ENCODE measurements around the gene FCHO1.

The FCHO1 gene, protein sequence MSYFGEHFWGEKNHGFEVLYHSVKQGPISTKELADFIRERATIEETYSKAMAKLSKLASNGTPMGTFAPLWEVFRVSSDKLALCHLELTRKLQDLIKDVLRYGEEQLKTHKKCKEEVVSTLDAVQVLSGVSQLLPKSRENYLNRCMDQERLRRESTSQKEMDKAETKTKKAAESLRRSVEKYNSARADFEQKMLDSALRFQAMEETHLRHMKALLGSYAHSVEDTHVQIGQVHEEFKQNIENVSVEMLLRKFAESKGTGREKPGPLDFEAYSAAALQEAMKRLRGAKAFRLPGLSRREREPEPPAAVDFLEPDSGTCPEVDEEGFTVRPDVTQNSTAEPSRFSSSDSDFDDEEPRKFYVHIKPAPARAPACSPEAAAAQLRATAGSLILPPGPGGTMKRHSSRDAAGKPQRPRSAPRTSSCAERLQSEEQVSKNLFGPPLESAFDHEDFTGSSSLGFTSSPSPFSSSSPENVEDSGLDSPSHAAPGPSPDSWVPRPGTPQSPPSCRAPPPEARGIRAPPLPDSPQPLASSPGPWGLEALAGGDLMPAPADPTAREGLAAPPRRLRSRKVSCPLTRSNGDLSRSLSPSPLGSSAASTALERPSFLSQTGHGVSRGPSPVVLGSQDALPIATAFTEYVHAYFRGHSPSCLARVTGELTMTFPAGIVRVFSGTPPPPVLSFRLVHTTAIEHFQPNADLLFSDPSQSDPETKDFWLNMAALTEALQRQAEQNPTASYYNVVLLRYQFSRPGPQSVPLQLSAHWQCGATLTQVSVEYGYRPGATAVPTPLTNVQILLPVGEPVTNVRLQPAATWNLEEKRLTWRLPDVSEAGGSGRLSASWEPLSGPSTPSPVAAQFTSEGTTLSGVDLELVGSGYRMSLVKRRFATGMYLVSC

DNA sequence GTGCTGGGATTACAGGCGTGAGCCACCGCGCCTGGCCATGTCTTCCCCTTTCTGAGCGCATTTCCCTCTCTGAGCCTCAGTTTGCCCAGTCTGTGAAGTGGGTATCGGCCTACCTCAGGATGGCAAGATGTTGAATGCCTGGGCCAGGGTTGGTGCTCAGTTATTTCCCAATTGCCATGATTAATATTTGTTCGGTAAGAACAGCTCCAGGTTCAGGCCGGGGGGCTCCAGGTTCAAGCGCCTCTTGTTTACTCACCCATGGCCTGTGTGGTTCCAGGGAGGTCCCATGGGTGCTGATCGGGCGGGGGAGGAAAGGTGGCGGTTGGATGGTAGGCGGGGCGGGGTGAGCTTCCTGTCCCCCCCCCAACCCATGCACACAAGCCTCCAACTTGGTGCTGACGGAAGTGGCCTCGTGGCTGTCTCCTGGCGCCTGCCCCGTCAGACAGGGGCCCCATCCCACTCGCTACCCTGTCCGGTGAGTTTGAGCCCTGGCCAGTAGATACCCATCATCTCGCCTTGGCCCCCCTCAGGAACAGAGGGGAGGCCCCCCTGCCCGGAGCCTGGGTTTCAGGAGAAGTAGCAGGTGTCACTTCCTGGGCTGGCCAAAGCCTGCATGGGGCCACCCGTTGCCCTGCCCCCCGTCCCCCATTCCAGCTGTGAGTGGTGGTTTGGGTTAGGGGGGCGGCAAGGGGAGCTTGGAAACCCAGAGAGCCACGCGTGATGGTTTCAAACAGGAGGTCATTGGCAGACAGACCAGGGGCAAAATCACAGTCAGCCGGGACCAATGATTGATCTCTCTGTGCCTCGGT lies at the start of gene FCHO1:
TSS of gene FCHO1 (plus strand) at position 375 of the 809 bp plus-strand sequence. CDS start 3,688 bp downstream, outside the sequence.
- DNase-seq: no peak

DNA sequence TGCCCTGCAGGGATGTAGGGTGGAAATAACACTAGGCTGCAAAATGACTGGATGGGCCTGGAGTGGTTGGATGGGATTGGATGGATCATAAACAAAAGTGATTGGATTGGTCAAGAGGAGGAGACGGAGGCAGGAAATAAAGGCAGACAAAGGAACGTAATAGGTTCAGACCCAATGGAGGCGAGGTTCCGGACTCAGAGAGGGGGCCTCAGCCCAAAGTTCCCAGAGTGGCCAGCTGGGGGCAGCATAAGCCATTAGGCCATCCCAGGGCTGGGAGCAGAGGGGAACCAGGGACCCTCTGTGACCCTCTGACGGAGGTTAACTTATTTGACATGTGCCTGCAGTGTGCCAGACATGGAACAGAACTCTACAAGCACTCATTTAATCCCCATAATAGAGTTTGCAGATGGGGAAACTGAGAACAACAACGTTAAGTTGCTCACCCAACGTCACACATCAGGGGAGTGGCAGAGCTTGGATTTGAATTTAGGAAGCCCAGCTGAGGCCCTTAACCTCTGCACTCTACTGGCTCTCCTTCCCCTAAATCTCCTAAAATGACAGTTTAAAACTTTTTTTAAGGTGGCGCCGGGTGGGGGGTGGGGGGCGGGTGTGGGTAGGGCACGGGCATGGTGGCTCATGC lies 47.3 kb upstream of the FCHO1 start:
- DNase-seq: no peak

- DNase-seq: no peak
Measured at GRCh38 chr19:17706750-17707181, 44.5 kb upstream of the FCHO1 start.

GRCh38 chr19:17711851-17712250 lies 39.4 kb upstream of the FCHO1 start:
- DNase-seq: no peak

DNA sequence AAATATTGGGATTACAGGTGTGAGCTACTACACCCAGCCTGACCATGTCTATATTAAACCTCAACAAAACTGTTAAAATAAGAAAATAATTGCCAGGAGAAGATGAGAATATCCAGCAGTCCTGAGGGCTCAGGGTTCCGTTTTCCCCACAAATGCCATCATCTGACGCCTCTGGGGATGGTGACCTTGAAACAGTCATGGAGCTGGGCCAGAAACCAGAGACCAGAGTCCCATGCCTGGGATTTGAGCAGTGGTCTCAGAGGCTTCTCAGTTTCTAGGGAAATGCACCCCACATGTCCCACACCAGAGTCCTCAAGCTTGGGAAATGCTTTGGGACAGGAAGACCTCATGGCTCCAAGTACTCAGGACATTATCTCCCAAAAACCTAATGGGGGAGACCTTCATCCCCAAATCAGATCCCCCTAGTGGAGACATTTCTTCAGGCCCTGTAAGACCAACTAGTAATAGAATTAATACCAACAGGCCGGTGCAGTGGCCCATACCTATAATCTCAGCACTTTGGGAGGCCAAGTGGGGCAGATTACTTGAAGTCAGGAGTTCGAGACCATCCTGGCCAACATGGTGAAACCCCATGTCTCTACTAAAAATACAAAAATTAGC lies 34.9 kb upstream of the FCHO1 start:
- no peak for DNase-seq

- no peak for DNase-seq
Measured at GRCh38 chr19:17718550-17718946, 32.7 kb upstream of the FCHO1 start.

DNA sequence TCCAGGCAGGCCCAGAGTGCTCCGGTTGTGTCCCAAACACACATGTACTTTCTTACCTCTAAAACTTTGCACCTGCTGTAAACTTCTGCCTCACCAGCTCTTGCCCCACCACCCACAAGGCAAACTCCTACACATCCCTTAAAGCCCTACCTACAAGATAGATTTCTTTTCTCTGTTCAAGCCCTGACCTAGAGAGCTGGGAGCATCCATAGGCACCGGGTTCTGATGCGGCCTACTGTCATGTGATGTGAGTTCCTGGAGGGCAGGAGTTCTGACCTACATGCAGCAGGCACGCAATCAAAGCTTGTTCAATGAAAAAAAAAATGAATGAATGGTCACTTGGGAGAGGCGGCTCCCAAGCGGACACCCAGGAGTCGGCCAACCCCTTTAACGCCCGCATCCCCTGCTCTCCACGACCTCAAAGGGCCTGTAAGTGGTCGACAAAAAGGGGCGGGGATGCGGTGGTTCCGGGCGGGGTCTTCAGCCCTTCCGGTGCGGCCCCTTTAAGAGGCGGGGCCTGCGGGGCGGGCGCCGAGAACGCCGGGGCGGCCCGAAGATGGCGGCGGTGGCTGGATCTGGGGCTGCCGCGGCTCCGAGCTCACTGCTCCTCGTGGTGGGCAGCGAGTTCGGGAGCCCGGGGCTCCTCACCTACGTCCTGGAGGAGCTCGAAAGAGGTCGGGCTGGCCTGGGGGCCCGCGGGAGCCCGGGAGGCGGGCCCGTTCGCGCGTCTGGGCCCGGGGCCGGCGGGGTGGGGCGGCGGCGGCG lies 32.1 kb upstream of the FCHO1 start, which contains the start of gene MAP1S:
TSS of gene MAP1S (plus strand) at position 534 of the 765 bp plus-strand sequence. CDS start at position 557, 23 bp downstream.
- peak; percentile 16 for DNase-seq

DNA sequence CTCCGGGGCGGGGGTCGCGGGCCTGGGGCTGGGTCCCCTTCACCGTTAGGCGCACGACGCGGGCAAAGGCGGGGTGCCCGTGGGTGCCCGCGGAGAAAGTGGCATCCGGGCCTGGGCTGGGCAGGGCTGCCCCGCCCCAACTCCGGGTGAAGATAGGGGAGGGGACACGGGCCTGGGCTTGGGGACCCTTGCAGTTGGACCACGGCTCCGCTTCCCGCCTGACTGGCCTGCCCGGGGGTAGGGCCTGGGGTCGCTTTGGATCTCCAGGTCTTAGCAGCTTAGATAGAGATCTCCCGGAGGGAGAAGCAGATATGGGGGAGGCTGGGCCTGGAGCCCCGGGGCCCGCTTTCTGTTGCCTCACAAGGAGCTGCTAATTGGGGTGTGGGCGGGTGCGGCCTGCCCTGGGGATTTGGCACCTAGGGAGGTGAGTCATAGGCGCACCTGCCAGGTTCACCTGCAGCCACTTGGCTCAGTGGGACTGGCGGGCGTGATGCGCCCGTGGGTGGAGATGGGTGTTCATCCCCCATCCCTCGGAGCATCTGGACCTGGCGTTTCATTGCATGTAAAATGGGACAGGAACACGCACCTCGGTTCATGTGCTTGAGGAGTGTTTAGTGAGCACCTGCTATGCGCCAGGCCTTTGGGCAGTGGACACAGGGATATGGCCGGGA lies 31.4 kb upstream of the FCHO1 start:
- peak; percentile 38 for DNase-seq

DNA sequence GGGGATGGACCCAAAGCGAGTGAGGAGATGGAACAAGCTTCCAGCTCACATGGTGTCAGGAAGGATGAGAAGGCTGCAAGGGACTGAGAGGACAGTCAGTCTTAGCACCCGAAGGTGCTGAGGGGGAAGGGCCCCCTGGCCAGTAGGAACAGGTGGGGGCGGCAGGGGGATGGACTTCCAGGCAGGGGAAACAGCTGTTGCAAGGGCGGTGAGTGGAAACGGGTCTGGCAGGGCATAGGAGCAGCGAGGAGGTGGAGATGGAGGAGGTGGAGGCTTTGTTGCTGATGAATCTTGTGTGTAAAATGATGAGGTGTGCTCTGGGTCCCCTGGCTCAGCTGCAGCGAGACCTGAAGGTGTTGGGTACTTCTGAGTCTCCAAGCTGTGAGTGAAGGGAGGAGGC lies 30.8 kb upstream of the FCHO1 start:
- DNase-seq: no peak

- no peak for DNase-seq
Measured at GRCh38 chr19:17721111-17721628, 30.1 kb upstream of the FCHO1 start.

DNA sequence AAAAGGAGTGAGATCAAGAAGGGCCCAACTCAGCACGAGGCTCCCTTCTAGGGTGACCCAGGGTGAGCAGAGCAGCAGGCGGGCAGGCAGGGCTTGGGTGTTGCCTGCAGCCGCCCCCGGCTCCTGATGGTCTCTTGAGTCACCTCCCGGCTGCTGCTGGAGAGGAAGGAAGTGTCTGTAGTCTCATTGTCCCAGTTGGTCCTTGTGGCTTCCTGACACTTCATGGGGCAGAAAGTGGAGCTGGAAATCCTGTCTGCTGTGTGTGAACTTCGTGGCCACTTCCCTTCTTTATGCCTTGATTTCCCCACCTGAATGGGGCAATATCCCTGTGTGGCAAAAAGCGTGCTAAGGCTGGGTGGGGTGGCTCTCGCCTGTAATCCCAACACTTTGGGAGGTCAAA lies 29.5 kb upstream of the FCHO1 start:
- no peak for DNase-seq

DNA sequence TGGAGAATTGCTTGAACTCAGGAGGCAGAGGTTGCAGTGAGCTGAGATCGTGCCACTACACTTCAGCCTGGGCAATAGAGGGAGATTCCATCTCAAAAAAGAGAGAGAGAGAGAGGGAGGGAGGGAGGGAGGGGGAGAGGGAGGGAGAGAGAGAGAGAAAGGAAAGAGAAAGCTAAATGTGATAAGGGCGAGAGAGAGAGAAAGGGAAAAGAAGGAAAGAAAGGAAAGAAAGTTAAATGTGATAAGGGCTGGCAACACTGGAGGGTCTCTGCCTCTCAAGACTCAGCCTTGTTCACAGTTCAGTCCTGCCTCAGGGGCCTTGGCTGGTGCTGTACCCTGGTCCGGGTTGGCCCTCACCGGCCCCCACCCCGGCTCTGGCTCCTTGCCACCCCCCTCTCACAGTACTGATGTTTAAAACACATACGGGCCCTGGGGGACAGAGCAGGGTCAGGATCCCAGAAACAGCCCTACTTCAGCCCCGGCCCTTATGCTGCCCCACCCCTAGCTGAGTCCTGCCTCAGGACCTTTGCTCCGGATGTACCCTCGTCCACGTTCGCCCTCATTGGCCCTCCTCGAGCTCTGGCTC lies 28.5 kb upstream of the FCHO1 start:
- no peak for DNase-seq

DNA sequence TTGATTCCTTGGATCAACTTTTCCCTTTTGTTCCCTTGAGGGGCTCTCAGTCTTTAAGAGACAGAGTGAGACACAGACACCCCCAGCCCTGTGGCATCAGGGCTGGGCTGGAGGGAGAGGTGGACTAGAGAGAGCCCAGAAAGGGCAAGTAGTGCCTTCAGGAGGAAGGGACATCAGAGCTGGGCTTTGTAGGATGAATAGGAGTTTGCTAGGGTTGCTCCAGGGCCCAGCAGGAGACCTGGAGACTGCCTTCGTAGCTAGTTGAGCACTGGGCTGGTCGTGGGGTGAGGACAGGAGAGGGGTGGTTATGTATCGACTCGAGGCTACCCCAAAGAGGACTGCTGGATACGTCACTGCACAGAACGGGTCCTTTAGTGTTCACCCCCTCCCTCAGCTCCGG lies 26.6 kb upstream of the FCHO1 start:
- no peak for DNase-seq

- no peak for DNase-seq
Measured at GRCh38 chr19:17725422-17726078, 25.7 kb upstream of the FCHO1 start.

- no peak for DNase-seq
Measured at GRCh38 chr19:17726136-17726741, 25.0 kb upstream of the FCHO1 start.

GRCh38 chr19:17726964-17727773 lies 24.1 kb upstream of the FCHO1 start:
- no peak for DNase-seq

GRCh38 chr19:17727843-17728242 lies 23.4 kb upstream of the FCHO1 start:
- DNase-seq: no peak

- no peak for DNase-seq
Measured at GRCh38 chr19:17733127-17733526, 18.1 kb upstream of the FCHO1 start.
